ENCODE measurements around the gene C11orf21.

The C11orf21 gene

DNA sequence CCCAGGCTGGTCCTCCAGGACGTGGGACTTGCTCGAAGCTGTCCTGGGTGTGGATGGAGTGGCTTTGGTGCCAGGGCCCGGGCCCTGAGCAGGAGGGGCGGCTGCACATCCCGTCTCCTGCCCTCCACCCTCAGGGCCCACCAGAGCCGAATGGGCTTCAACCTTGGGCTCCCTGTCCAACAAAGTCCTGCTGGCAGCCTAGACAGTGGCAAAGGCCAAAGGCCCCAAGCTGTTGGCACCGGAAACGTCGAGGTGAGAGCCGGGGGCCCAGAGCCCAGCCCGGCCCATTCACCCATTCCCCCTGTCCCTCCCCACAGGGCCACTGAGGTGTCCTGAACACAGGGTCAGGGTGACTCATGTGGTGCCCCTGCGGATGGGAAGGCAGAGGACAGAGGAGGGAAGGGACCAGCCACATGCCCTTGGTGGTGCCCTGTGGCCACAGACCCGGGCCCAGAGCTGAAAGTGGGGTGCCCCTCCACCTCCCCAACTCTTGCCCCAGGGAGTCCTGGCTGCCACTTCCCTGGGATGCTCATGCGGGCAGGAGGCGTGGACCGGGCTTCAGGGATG, 9.2 kb upstream of the C11orf21 start:
- ATAC-seq (replicated peaks; ENCODE audit: extremely low read depth, poor library complexity, severe bottlenecking) (no peak), DNase-seq (ENCODE audit: low spot score in 2 of 2) (no peak)
- H3K4me1 Mint-ChIP-seq, result peaks cover 8% of the 10 kb centered on the region
- peaks cover 7% of the 10 kb centered on the region for H3K36me3 Mint-ChIP-seq (ENCODE audit: insufficient read depth)
- no peaks in the 10 kb centered on the region for H3K9me3 Mint-ChIP-seq
- no peak overlapping the region for H3K4me3 Mint-ChIP-seq
- H3K27ac Mint-ChIP-seq (ENCODE audit: low read depth), result no peak overlapping the region
- no peaks in the 10 kb centered on the region for H3K27me3 Mint-ChIP-seq

DNA sequence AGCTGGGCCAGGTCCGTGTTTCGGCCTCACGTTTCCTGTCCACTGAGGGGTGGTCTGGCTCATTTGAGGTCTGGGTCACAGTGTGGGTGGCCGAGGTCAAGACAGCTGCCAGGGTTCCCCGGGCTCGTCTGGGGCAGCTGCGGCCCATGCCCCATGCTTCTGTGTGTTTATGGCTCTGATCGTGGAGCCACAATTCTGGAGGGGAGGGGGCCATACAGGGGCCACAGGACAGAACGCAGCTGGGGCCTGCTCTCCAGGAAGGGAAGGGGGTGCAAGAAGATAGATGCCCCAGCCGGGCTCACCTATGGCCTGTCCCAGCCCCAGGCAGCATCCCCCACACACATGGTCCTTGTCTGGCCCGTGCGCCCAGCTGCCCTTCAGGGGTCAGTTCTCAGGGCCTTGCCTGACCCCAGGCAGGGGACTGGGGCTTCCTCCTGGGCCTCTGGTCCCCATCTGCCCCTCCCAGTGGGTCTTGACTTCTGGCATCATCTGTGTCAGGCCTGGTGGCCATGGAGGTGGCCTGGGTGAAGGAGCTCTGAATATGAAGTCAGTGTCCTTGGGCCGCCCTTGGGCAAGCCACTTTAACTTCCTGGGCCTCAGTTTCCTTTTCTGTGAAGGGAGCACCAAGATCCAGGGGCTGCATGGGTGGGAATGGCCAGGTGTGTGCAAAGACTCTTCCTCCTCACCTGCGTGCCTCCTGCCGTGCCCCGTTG, 8.5 kb upstream of the C11orf21 start:
- no peak for ATAC-seq (replicated peaks; ENCODE audit: extremely low read depth, poor library complexity, severe bottlenecking)
- Mint-ChIP-seq H3K4me3 (no peak overlapping the region), H3K4me1 (peaks cover 13% of the 10 kb centered on the region), H3K27ac (ENCODE audit: low read depth) (no peak overlapping the region), H3K9me3 (no peaks in the 10 kb centered on the region), H3K27me3 (no peaks in the 10 kb centered on the region), H3K36me3 (ENCODE audit: insufficient read depth) (peaks cover 10% of the 10 kb centered on the region)
- DNase-seq (ENCODE audit: low spot score in 2 of 2), result no peak

DNA sequence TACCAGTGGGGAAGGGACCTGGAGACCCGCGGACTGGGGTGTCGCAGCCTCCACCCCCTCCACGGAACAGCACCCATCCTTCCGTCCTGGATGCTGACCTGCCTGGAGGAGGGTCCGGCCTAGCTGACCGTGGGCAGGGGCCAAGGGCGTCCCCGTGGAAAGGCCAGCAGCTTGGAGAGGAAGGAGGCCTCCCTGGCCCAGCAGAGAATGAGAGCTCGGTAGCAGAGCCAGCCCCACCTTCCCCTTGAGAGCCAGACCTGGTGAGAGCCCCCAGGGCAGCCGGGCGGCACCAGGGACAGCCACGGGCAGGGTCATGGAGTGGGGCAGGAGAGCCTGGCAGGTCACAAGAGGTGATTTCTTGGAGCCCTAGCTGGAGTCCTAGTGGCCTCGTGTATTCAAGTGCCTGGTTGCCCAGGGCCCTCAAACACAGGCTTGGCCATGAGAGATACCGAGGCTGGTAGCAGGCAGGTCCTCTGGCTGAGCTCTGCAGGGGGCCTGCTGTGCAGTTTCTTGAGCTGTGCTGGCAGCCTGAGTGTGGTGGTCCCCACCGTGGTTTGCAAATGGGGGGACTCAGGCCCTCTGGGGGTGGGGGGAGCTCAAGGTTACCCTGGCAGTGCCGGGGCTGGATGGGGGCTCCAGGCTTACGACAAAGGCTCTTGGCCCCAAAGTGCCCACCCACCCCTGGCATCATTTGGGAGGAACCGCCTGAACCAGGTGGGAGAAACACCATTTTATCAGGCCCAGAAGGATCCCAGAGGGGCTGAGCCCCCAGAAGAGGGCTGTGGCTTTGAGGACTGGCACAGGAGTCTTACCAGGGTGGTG, 7.7 kb upstream of the C11orf21 start:
- Mint-ChIP-seq H3K27ac (ENCODE audit: low read depth) (no peak overlapping the region), H3K4me1 (peaks cover 20% of the 10 kb centered on the region), H3K36me3 (ENCODE audit: insufficient read depth) (peaks cover 15% of the 10 kb centered on the region), H3K9me3 (no peaks in the 10 kb centered on the region), H3K4me3 (no peak overlapping the region), H3K27me3 (no peaks in the 10 kb centered on the region)
- DNase-seq (ENCODE audit: low spot score in 2 of 2) (no peak), ATAC-seq (replicated peaks; ENCODE audit: extremely low read depth, poor library complexity, severe bottlenecking) (no peak)

DNA sequence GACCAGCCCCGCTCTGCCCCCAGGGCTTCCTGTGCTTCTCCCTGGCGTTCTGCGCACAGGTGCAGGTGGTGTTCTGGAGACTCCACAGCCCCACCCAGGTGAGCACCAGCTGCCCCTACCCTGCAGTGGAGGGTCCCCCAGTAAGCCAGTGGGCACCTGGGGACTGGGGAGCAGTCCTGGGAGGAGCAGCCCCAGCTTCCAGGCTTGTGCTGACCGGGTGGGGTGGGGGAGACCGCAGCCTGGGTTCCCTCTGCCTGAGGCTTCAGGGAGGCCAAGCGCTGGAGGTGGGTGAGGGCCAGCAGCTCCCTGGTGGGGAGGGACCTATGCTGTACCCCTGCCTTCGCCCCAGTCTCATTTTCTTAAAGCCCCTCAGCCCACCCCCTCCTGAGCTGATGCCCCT, 7.0 kb upstream of the C11orf21 start:
- Mint-ChIP-seq H3K36me3 (ENCODE audit: insufficient read depth) (peaks cover 15% of the 10 kb centered on the region), H3K27ac (ENCODE audit: low read depth) (no peak overlapping the region), H3K4me3 (no peak overlapping the region), H3K27me3 (no peaks in the 10 kb centered on the region), H3K9me3 (no peaks in the 10 kb centered on the region), H3K4me1 (peaks cover 27% of the 10 kb centered on the region)
- ATAC-seq (replicated peaks; ENCODE audit: extremely low read depth, poor library complexity, severe bottlenecking) (no peak), DNase-seq (ENCODE audit: low spot score in 2 of 2) (no peak)

DNA sequence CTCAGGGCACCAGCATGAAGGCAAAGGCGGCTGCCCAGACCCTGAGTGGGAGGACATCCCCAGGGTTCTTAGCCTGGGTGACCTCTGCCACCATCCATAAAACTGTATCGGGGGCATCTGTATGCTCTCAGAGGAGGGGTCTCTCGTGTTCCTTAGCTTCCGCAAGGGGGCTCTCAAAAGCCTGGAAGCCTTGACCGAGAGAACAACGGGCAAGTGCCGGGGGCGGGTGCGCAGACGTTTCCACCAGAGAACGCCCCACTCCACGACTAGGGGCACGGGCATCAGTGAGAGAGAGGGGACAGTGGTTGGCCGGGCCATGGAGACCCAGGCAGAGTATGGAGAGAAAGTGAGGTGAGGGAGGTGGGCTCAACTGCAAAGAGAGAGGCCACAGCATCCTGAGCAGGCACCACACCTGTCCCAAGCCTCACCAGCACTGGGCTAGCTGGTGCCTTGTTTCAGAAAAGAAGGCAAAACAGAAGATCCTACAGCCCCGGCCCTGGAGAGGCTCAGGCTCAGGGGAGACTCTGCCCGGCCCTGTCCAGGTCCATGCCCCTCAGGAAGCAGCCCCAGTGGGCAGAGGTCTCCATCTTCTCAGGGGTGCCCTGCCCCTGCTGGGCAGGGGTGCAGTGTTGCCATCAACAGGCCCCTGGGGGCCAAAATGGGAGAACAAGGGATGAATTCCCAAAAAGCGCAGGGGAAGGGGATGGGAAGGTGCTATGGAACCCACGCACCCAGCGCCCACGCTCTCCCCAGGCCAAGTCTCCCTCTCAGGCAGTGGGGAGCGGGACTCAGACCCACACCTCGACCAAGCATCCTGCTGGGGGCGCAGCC, 6.0 kb upstream of the C11orf21 start:
- Mint-ChIP-seq H3K27me3 (no peaks in the 10 kb centered on the region), H3K9me3 (no peaks in the 10 kb centered on the region), H3K4me1 (peaks cover 37% of the 10 kb centered on the region), H3K36me3 (ENCODE audit: insufficient read depth) (peaks cover 16% of the 10 kb centered on the region), H3K27ac (ENCODE audit: low read depth) (peak overlapping the region; percentile 98), H3K4me3 (peak overlapping the region; percentile 89)
- ATAC-seq (replicated peaks; ENCODE audit: extremely low read depth, poor library complexity, severe bottlenecking) (no peak), DNase-seq (ENCODE audit: low spot score in 2 of 2) (no peak)

DNA sequence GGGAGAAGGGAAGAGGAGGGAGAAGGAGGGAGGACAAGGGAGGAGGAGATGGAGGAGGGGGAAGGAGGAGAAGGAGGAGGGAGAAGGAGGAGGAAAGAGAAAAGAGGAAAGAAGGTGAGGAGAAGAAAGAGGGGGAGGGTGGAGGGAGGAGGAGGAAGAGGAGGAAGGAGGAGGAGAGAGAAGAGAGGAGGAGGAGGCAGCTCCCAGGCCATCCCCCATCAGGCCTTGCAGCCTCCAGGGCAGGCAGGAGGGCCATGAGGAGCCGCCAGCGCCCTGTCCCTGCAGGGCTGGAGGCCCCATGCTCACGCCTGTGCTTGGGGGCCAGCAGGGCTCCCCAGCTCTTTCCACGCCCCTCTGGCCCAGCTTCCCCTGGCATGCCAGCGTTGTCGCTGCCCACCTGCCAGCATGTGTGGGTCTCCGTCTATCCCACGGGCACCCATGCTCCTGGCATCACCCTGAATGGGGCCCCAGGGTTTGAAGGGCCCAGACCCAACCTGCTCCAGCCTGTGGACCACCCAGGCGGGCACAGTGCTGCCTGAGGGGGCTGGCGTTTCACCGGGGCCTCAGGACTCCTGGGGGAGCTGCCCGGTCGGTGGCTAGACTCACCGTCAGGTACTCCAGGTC, 5.3 kb upstream of the C11orf21 start:
- DNase-seq (ENCODE audit: low spot score in 2 of 2), result no peak
- H3K4me1 Mint-ChIP-seq, result peaks cover 41% of the 10 kb centered on the region
- no peak for ATAC-seq (replicated peaks; ENCODE audit: extremely low read depth, poor library complexity, severe bottlenecking)
- peak overlapping the region; percentile 89 for H3K4me3 Mint-ChIP-seq
- H3K27me3 Mint-ChIP-seq, result no peaks in the 10 kb centered on the region
- H3K9me3 Mint-ChIP-seq, result no peaks in the 10 kb centered on the region
- peaks cover 18% of the 10 kb centered on the region for H3K36me3 Mint-ChIP-seq (ENCODE audit: insufficient read depth)
- H3K27ac Mint-ChIP-seq (ENCODE audit: low read depth), result peak overlapping the region; percentile 98

DNA sequence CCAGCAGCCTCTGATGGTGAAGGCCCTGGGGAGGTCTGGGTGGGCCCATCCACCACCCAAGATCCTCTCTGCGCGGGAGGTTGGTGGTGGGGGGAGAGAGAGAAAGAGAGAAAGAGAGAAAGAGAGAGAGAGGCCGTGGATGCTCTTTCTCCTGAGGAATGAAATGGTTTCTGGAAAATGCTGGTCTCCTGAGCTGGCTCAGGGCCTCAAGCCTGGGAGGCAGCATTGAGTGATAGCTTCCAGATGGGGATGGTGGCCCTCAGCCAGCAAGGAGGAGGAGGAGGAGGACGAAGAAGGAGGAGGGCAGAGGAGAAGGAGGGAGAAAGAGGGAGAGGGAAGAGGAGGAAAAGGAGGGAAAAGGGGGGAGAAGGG, 4.7 kb upstream of the C11orf21 start:
- no peak for DNase-seq (ENCODE audit: low spot score in 2 of 2)
- no peak for ATAC-seq (replicated peaks; ENCODE audit: extremely low read depth, poor library complexity, severe bottlenecking)

DNA sequence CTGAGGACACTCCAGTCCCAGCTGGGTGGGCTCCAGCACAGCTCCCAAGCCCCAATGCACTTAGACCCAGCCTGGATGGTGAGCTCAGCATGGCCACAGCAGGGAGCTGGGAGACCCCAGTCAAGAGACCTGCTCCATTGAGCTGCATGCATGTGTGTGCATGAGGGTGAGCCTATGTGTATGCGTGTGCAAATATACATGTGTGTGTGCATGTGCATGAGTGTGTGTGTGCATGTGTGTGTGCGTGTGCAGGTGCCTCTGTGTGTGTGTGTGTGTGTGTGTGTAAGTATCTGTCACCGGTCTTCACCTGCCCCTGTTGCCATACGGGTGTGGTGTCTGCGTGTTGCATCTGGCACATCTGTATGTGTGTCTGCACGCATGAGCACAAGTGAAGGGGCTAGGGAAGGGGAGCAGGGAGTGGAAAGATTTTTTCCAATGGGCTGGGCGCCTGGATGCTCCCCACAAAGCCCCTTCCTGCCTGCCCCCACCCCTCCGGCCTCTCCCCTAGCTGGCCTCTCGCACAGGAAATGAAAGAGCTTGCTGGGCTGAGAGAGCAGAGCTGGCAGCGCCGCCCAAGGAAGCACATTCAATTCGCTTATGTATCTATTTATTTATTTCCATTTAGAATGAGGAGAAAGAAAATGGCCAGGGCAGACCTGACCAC, 4.2 kb upstream of the C11orf21 start:
- ATAC-seq (replicated peaks; ENCODE audit: extremely low read depth, poor library complexity, severe bottlenecking) (no peak), DNase-seq (ENCODE audit: low spot score in 2 of 2) (no peak)
- peak overlapping the region; percentile 89 for H3K4me3 Mint-ChIP-seq
- peaks cover 48% of the 10 kb centered on the region for H3K4me1 Mint-ChIP-seq
- H3K36me3 Mint-ChIP-seq (ENCODE audit: insufficient read depth), result peaks cover 16% of the 10 kb centered on the region
- no peaks in the 10 kb centered on the region for H3K27me3 Mint-ChIP-seq
- no peaks in the 10 kb centered on the region for H3K9me3 Mint-ChIP-seq
- peak overlapping the region; percentile 98 for H3K27ac Mint-ChIP-seq (ENCODE audit: low read depth)

More for the DNA sequence above, 4.7 kb upstream of the C11orf21 start:
- Mint-ChIP-seq H3K27me3 (no peaks in the 10 kb centered on the region), H3K36me3 (ENCODE audit: insufficient read depth) (peaks cover 18% of the 10 kb centered on the region), H3K9me3 (no peaks in the 10 kb centered on the region), H3K4me1 (peaks cover 45% of the 10 kb centered on the region), H3K27ac (ENCODE audit: low read depth) (peak overlapping the region; percentile 98), H3K4me3 (peak overlapping the region; percentile 89)

DNA sequence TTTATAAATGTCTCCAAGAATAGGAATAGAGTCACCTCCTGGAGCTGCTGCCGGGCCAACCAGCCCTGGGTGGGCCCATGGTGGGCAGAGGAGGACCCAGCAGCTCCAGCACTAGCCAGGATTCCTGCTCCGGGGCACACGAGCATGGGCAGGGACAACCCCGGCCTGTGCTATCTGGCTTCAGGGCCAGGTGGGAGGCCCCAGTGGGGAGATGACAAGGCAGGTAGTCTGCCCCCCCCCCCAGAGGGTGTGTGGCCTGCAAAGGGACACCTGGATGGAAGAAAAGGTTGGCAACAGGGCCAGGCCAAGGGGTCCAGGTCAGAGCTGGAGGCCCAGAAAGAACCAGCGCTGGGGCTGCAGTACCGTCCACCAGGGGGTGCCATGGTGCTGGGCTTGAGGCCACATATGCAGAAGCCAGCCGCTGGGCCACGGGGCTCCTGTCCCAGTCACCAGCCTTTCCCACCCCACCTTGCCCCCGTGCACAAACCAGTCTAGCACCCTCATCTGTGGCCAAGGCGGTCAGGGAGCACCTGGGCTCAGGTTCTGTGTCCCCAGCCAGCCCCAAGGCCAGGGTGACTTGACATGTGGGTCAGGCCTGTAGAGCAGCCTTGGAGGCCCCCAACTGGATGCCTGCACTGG, 3.5 kb upstream of the C11orf21 start:
- Mint-ChIP-seq H3K4me3 (peak overlapping the region; percentile 89), H3K36me3 (ENCODE audit: insufficient read depth) (peaks cover 18% of the 10 kb centered on the region), H3K9me3 (no peaks in the 10 kb centered on the region), H3K27ac (ENCODE audit: low read depth) (peak overlapping the region; percentile 98), H3K27me3 (no peaks in the 10 kb centered on the region), H3K4me1 (peaks cover 54% of the 10 kb centered on the region)
- peak; percentile 40 for ATAC-seq (replicated peaks; ENCODE audit: extremely low read depth, poor library complexity, severe bottlenecking)
- DNase-seq (ENCODE audit: low spot score in 2 of 2), result peak; percentile 66 to 85

DNA sequence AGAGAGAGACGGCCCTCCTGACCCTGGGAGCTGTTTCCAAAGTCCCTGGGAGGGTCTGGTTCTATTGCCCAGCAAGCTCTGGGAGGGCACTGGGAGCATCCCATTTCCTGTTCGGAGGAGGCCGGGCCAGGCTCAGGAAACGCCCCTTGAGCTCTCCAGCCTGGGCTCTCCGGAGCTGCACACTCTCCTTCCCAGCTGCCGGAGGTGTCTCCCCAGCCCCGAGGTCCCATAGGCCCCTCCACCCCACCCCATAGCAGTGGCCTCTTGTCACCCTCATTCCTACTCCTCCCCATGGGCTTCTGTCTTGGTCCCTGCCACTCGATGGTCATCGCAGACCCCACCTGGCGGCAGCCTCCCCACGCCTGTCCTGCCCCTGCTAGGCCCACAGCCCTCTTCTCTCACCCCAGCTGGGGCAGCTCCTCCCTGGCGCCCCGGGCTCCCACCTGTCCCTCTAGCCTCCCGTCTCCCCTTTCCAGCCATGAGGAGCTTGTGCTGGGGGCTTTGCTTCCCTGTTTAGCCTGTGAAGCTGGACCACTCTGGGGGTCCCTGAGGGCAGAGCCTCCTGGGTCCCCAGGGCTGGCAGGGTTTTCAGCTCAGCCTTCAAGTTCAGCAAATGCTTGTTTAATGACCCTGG, 2.9 kb upstream of the C11orf21 start:
- Mint-ChIP-seq H3K27me3 (no peaks in the 10 kb centered on the region), H3K4me3 (peak overlapping the region; percentile 89), H3K27ac (ENCODE audit: low read depth) (peak overlapping the region; percentile 70), H3K9me3 (no peaks in the 10 kb centered on the region), H3K4me1 (peaks cover 57% of the 10 kb centered on the region), H3K36me3 (ENCODE audit: insufficient read depth) (peaks cover 19% of the 10 kb centered on the region)
- no peak for ATAC-seq (replicated peaks; ENCODE audit: extremely low read depth, poor library complexity, severe bottlenecking)
- DNase-seq (ENCODE audit: low spot score in 2 of 2), result no peak

All from central memory CD8-positive, alpha-beta T cell (primary cell).